Measurements from ENCODE around the gene EIF5A. TPM values are rescaled to one million over a fixed set of nuclear protein-coding genes. Genes with fewer than 3 reads are reported as not detected.
A peak's percentile ranks its signal among the peaks of the same experiment; 100 is the strongest.
"Not testable (repeated sequence)": the region's sequence is repeated elsewhere in the genome, so short reads cannot be mapped to it uniquely, and the experiment has no call there.

EIF5A gene
- total and polyA plus RNA-seq, 5 donors = 259 to 311 (median 271) TPM

DNA sequence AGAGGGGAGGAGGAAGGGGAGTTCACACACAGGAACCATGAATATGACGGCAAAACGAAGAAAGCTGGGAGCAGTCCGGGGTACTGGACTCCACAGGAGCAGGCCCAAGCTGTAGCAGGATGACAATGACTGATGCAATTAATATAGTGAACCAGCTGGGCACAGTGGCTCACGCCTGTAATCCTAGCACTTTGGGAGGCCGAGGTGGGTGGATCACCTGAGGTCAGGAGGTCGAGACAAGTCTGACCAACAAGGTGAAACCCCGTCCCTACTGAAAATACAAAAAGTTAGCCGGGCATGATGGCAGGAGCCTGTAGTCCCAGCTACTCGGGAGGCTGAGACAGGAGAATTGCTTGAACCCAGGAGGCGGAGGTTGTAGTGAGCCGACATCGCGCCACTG is 28.3 kb downstream of the EIF5A start:
- H3K27me3 ChIP-seq (ENCODE audit: control insufficient read depth, insufficient read depth); intact Hi-C loops (cut with DNase I); ATAC-seq; H3K4me1 ChIP-seq (ENCODE audit: control insufficient read depth, insufficient read depth, low read length); H3K9me3 ChIP-seq (ENCODE audit: control insufficient read depth, low read length); H3K4me3 ChIP-seq (ENCODE audit: low read length); H3K27ac ChIP-seq (ENCODE audit: low read length); DNase-seq: not testable (repeated sequence)
- 83% methylated on average over 13 of the region's 13 CpGs for WGBS

GRCh38 chr17:7336240-7337175 is 29.1 kb downstream of the EIF5A start, which contains the start of gene ACAP1:
TSS of gene ACAP1 (plus strand) at chr17:7336529. CDS start at chr17:7336735, 206 bp downstream.
- Histone ChIP-seq H3K4me1 (ENCODE audit: control insufficient read depth, insufficient read depth, low read length) (no peaks in the 10 kb centered on the region), H3K27ac (ENCODE audit: low read length) (no peak within 1 kb of the TSS), H3K9me3 (ENCODE audit: control insufficient read depth, low read length) (no peaks in the 10 kb centered on the region), H3K4me3 (ENCODE audit: low read length) (no peak within 1 kb of the TSS), H3K27me3 (ENCODE audit: control insufficient read depth, insufficient read depth) (no peaks in the 10 kb centered on the region)
- WGBS = 47% methylated on average over 17 of the region's 17 CpGs
- DNase-seq (peak in 2 of 3 donors; percentile 75 to 83), ATAC-seq (peak; percentile 33 to 54)
- intact Hi-C loops (cut with DNase I) = no loop called here

GRCh38 chr17:7337600-7337999 is 30.2 kb downstream of the EIF5A start:
- H3K27me3 ChIP-seq (ENCODE audit: control insufficient read depth, insufficient read depth); H3K27ac ChIP-seq (ENCODE audit: low read length); DNase-seq; H3K4me1 ChIP-seq (ENCODE audit: control insufficient read depth, insufficient read depth, low read length); intact Hi-C loops (cut with DNase I); ATAC-seq; H3K9me3 ChIP-seq (ENCODE audit: control insufficient read depth, low read length); H3K4me3 ChIP-seq (ENCODE audit: low read length): not testable (repeated sequence)
- 72% methylated on average over 7 of the region's 7 CpGs for WGBS

GRCh38 chr17:7340179-7340578 is 32.8 kb downstream of the EIF5A start:
- intact Hi-C loops (cut with DNase I) = loop anchor here in 2 of 4 donors (10.0 kb wide), 2 partner anchors 45 to 55 kb away; partner anchors contain the start of genes SLC2A4 (in 1 of the 2) and YBX2 (in 1 of the 2)
- WGBS = 74% methylated on average over 2 of the region's 2 CpGs
- Histone ChIP-seq H3K27ac (ENCODE audit: low read length) (no peak overlapping the region), H3K4me3 (ENCODE audit: low read length) (no peak overlapping the region), H3K9me3 (ENCODE audit: control insufficient read depth, low read length) (no peaks in the 10 kb centered on the region), H3K4me1 (ENCODE audit: control insufficient read depth, insufficient read depth, low read length) (no peaks in the 10 kb centered on the region), H3K27me3 (ENCODE audit: control insufficient read depth, insufficient read depth) (no peaks in the 10 kb centered on the region)
- no peak for ATAC-seq
- no peak for DNase-seq

DNA sequence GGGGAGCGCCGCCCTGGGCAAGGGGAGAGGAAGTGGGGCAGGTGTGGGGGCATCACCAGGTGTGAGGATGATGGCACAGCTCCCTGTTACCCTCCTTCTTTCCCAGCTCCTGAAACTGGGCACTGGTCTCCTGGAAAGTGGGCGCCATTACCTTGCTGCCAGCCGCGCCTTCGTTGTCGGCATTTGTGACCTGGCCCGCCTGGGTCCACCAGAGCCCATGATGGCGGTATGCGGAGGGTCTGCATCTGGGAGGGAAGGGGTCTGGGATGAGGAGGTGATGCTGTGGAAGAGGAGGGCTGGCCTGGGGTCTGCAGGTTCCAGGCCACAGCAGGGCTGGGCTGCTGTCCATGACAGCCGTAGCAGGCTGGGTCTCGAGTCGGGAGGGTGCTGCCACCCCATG is 34.4 kb downstream of the EIF5A start:
- intact Hi-C loops (cut with DNase I) = loop anchor here in 2 of 4 donors (10.0 kb wide), 2 partner anchors 47 to 57 kb away; partner anchors contain the start of genes SLC2A4 (in 1 of the 2) and YBX2 (in 1 of the 2)

DNA sequence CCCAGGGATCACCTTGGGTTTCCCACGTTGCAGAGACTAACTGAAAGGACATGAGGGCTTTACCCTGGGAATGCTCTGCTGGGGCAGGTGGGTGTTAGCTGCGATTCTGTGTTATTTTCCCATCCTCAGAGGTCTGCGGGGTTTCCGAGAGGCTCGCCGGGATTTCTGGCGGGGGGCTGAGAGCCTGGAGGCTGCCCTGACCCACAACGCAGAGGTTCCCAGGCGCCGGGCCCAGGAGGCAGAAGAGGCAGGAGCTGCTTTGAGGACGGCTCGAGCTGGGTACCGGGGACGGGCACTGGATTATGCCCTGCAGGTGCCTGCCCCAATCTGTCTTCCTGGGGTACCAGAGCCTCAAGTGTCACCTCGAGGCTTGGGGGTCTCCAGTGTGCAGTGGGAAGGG is 35.8 kb downstream of the EIF5A start:
- Histone ChIP-seq H3K27ac (ENCODE audit: low read length) (no peak overlapping the region), H3K4me3 (ENCODE audit: low read length) (no peak overlapping the region), H3K4me1 (ENCODE audit: control insufficient read depth, insufficient read depth, low read length) (no peaks in the 10 kb centered on the region), H3K9me3 (ENCODE audit: control insufficient read depth, low read length) (no peaks in the 10 kb centered on the region), H3K27me3 (ENCODE audit: control insufficient read depth, insufficient read depth) (no peaks in the 10 kb centered on the region)
- intact Hi-C loops (cut with DNase I) = loop anchor here in 2 of 4 donors (10.0 kb wide), 2 partner anchors 48 to 58 kb away; partner anchors contain the start of genes SLC2A4 (in 1 of the 2) and YBX2 (in 1 of the 2)
- 76% methylated on average over 15 of the region's 15 CpGs for WGBS
- ATAC-seq = no peak
- DNase-seq = peak in 1 of 3 donors; percentile 33

More for the DNA sequence above, 34.4 kb downstream of the EIF5A start:
- no peaks in the 10 kb centered on the region for H3K9me3 ChIP-seq (ENCODE audit: control insufficient read depth, low read length)
- no peaks in the 10 kb centered on the region for H3K4me1 ChIP-seq (ENCODE audit: control insufficient read depth, insufficient read depth, low read length)
- DNase-seq (no peak), ATAC-seq (no peak)
- H3K27me3 ChIP-seq (ENCODE audit: control insufficient read depth, insufficient read depth) = no peaks in the 10 kb centered on the region
- 91% methylated on average over 13 of the region's 13 CpGs for WGBS
- H3K4me3 ChIP-seq (ENCODE audit: low read length) = no peak overlapping the region
- no peak overlapping the region for H3K27ac ChIP-seq (ENCODE audit: low read length)

- no peak overlapping the region for H3K4me3 ChIP-seq (ENCODE audit: low read length)
- 72% methylated on average over 18 of the region's 18 CpGs for WGBS
- no peak for DNase-seq
- no peaks in the 10 kb centered on the region for H3K9me3 ChIP-seq (ENCODE audit: control insufficient read depth, low read length)
- no peak overlapping the region for H3K27ac ChIP-seq (ENCODE audit: low read length)
- intact Hi-C loops (cut with DNase I) = loop anchor here in 3 of 4 donors (5.0 to 10.0 kb wide), 3 partner anchors 52 to 135 kb away; partner anchors contain the start of genes POLR2A (in 1 of the 3), SLC2A4 (in 1 of the 3), SLC35G6 (in 1 of the 3) and YBX2 (in 1 of the 3)
- no peaks in the 10 kb centered on the region for H3K27me3 ChIP-seq (ENCODE audit: control insufficient read depth, insufficient read depth)
- no peaks in the 10 kb centered on the region for H3K4me1 ChIP-seq (ENCODE audit: control insufficient read depth, insufficient read depth, low read length)
- ATAC-seq = no peak
These were observed 39.6 kb downstream of the EIF5A start for GRCh38 chr17:7346761-7347614.

DNA sequence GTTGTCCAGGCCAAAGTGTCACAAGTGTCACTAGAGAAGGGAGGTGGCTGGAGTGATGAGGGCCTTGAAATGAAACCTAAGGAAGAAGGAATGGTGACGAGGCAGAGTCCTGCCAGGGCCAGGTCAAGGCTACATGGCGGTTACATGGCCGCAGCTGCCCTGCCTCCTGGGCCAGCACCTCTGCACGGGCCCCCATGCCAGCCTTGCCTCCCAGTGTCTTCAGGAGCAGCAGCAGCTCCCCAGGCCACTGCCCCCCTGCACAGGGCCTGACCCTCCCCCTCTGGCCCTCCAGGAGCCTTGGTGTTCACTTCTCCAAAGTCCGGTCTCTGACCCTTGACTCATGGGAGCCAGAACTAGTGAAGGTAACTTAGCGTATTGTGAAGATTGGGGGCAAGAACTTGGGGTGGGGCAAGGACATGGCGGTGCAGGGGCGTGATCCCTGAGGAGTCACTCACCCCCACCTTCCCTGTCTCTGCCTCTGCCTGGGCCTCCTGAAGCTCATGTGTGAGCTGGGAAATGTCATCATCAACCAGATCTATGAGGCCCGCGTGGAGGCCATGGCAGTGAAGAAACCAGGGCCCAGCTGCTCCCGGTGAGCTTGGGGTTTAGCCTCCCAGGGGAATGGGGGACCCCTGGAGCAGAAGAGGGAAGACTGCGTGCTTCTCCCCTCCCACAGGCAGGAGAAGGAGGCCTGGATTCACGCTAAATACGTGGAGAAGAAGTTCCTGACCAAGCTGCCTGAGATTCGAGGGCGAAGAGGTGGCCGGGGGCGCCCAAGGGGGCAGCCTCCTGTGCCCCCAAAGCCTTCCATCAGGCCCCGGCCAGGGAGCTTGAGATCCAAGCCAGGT is 40.4 kb downstream of the EIF5A start:
- Histone ChIP-seq H3K4me1 (ENCODE audit: control insufficient read depth, insufficient read depth, low read length) (no peaks in the 10 kb centered on the region), H3K9me3 (ENCODE audit: control insufficient read depth, low read length) (no peaks in the 10 kb centered on the region), H3K27me3 (ENCODE audit: control insufficient read depth, insufficient read depth) (no peaks in the 10 kb centered on the region), H3K27ac (ENCODE audit: low read length) (no peak overlapping the region), H3K4me3 (ENCODE audit: low read length) (no peak overlapping the region)
- intact Hi-C loops (cut with DNase I) = loop anchor here in 3 of 4 donors (5.0 to 10.0 kb wide), 3 partner anchors 53 to 134 kb away; partner anchors contain the start of genes POLR2A (in 1 of the 3), SLC2A4 (in 1 of the 3), SLC35G6 (in 1 of the 3) and YBX2 (in 1 of the 3)
- DNase-seq (no peak), ATAC-seq (no peak)
- 64% methylated on average over 19 of the region's 19 CpGs for WGBS

GRCh38 chr17:7348478-7349242 is 41.2 kb downstream of the EIF5A start:
- 56% methylated on average over 19 of the region's 19 CpGs for WGBS
- Histone ChIP-seq H3K4me1 (ENCODE audit: control insufficient read depth, insufficient read depth, low read length) (peaks cover 3% of the 10 kb centered on the region), H3K9me3 (ENCODE audit: control insufficient read depth, low read length) (no peaks in the 10 kb centered on the region), H3K27me3 (ENCODE audit: control insufficient read depth, insufficient read depth) (no peaks in the 10 kb centered on the region), H3K4me3 (ENCODE audit: low read length) (no peak overlapping the region), H3K27ac (ENCODE audit: low read length) (no peak overlapping the region)
- peak; percentile 40 to 72 (median 41) for DNase-seq
- ATAC-seq = no peak
- intact Hi-C loops (cut with DNase I) = loop anchor here in 3 of 4 donors (5.0 to 10.0 kb wide), 3 partner anchors 54 to 134 kb away; partner anchors contain the start of genes POLR2A (in 1 of the 3), SLC2A4 (in 1 of the 3), SLC35G6 (in 1 of the 3) and YBX2 (in 1 of the 3)

Data from right cardiac atrium (tissue), 5 donors.